ENCODE measurements around the gene ADISSP.

GRCh38 chr20:3798908-3799248 is 31.3 kb upstream of the ADISSP start:
- no peak for TF ChIP-seq GATA3 (IDR thresholded peaks at IDR 0.05; ENCODE audit: low read depth, low read length)
- TF ChIP-seq GATA2 (IDR thresholded peaks at IDR 0.05; ENCODE audit: low read depth, low read length), result no peak

Measured in SH-SY5Y (cell line).